Gastroesophageal sphincter (tissue), 4 donors: ENCODE measurements around the gene TPCN1. TPM values are rescaled to one million over a fixed set of nuclear protein-coding genes. Genes with fewer than 3 reads are reported as not detected.

Experiments used
- ATAC-seq: fragments of 150-250 bp; one replicate; pipeline ENCODE4 v1.9.1; 2016; ENCODE audit warnings: mild to moderate bottlenecking, moderate library complexity
- H3K27ac ChIP-seq, 4 donors: fragments of 200-600 bp; sonication (generic) in 3 of 4; 1 replicate in 3 of 4; 2 replicates in 1 of 4; pipeline ENCODE4 v1.5.1; 2016 to 2019
- H3K27me3 ChIP-seq: fragments of 200-600 bp; sonication (generic); one replicate; pipeline ENCODE4 v1.5.1; 2019
- H3K36me3 ChIP-seq, 2 donors: fragments of 200-600 bp; sonication (generic); one replicate each; pipeline ENCODE4 v1.5.1; 2019; ENCODE audit warnings: control low read depth in 1 of 2
- H3K4me1 ChIP-seq, 3 donors: fragments of 200-600 bp; sonication (generic); 1 replicate in 2 of 3; 2 replicates in 1 of 3; pipeline ENCODE4 v1.5.1; 2016 to 2019; ENCODE audit warnings: control low read depth in 2 of 3
- H3K4me3 ChIP-seq, 2 donors: fragments of 200-600 bp; sonication (generic); one replicate each; pipeline ENCODE4 v1.5.1; 2019; ENCODE audit warnings: mild to moderate bottlenecking in 1 of 2, moderate library complexity in 1 of 2
- H3K9me3 ChIP-seq, 3 donors: fragments of 200-600 bp; sonication (generic); one replicate each; pipeline ENCODE4 v1.5.1; 2017 to 2019; ENCODE audit warnings: control low read depth in 2 of 3
- EP300 ChIP-seq: sonication (generic); formaldehyde crosslinking; IDR thresholded peaks from one replicate; pipeline ENCODE4 v1.6.1; 2017; ENCODE audit warnings: antibody characterized with exemption, mild to moderate bottlenecking
- POLR2A ChIP-seq, 2 donors: fragments of 450-650 bp; IDR thresholded peaks; one replicate each; pipeline ENCODE4 v1.6.1; 2017; ENCODE audit warnings: antibody characterized with exemption in 2 of 2, mild to moderate bottlenecking in 2 of 2, moderate library complexity in 1 of 2
- POLR2AphosphoS5 ChIP-seq: sonication (generic); formaldehyde crosslinking; IDR thresholded peaks from one replicate; pipeline ENCODE4 v1.6.1; 2017; ENCODE audit warnings: antibody characterized with exemption
- WGBS, 2 donors: methylation state at CpG; one replicate each; pipeline ENCODE4 v1.1.5; 2018; ENCODE audit warnings: low coverage in 1 of 2; 5-methylcytosine and 5-hydroxymethylcytosine counted together
- total RNA-seq, 4 donors: library from RNA; depleted of rRNA; stranded (reverse); fragments of >200 nt; gene quantifications; one replicate each; pipeline ENCODE4 v1.1.0, GENCODE V29; 2016
- TF ChIP-seq, protein P1 (sequence below), 4 experiments: fragments of 200-600 bp in 2 of 4; fragments of 450-650 bp in 2 of 4; sonication (generic) in 1 of 4; IDR thresholded peaks; one replicate each; pipeline ENCODE4 v1.5.1; 2017 to 2019; ENCODE audit warnings: antibody characterized with exemption in 4 of 4, mild to moderate bottlenecking in 2 of 4, moderate library complexity in 2 of 4

Gene TPCN1
- total RNA-seq, 4 donors from 2014 or later: 24.0 to 47.0 (median 37.3) TPM

DNA sequence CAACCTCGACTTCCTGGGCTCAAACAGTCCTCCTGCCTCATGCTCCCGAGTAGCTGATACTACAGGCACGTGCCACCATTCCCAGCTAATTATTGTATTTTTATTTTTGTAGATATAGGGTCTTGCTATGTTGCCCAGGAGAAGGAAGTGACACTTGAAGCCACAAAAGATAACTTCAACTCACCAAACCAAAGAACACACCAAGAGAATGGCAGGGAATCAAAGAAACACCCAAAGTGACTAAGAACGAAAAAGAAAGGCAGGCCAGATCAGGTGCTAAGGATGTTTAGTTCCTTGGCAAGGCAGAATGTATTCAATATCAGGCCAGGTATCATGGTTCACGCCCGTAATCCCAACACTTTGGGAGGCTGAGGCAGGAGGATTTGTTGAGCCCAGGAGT, 10.1 kb upstream of the TPCN1 start:
- Histone ChIP-seq H3K4me3 (no peak overlapping the region), H3K9me3 (no peaks in the 10 kb centered on the region)
- 88 to 91% methylated on average over 5 to 6 of the region's 6 CpGs for WGBS, 2 donors

DNA sequence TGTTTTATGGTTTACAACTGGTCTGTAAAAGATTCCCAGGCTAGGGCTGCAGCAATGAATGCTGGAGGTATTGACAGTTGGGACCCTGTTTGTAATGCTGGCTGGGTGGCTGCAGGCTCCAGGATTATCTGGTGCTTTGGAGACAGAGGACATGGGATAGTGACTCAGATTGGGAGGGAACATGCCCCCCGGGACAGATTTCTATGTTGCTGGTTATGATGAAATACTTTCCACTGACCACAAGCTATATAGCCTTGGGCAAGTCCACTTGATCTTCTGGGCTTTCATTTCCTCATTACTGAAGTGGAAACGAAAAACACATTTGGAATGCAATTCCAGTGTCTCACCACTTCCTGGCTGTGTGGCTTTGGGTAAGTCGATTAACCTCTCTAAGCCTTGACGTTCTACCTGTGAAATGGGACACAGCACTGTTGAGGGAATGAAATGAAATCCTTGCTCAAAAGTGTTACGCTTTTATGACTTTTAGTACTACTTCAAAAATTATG, 6.3 kb upstream of the TPCN1 start:
- no peaks in the 10 kb centered on the region for H3K4me1 ChIP-seq
- peak; percentile 95 for ATAC-seq
- 57 to 58% methylated on average over 3 to 4 of the region's 5 CpGs for WGBS, 2 donors
- H3K27me3 ChIP-seq: no peaks in the 10 kb centered on the region
- no peaks in the 10 kb centered on the region for H3K9me3 ChIP-seq
- no peaks in the 10 kb centered on the region for H3K36me3 ChIP-seq
- H3K27ac ChIP-seq: peak overlapping the region in 3 of 4 donors; percentile 4 to 39 (median 22)
- TF ChIP-seq POLR2AphosphoS5 (peak; percentile 52), POLR2A (IDR thresholded peaks at IDR 0.05) (no peak)
- TF ChIP-seq, protein P1, sequence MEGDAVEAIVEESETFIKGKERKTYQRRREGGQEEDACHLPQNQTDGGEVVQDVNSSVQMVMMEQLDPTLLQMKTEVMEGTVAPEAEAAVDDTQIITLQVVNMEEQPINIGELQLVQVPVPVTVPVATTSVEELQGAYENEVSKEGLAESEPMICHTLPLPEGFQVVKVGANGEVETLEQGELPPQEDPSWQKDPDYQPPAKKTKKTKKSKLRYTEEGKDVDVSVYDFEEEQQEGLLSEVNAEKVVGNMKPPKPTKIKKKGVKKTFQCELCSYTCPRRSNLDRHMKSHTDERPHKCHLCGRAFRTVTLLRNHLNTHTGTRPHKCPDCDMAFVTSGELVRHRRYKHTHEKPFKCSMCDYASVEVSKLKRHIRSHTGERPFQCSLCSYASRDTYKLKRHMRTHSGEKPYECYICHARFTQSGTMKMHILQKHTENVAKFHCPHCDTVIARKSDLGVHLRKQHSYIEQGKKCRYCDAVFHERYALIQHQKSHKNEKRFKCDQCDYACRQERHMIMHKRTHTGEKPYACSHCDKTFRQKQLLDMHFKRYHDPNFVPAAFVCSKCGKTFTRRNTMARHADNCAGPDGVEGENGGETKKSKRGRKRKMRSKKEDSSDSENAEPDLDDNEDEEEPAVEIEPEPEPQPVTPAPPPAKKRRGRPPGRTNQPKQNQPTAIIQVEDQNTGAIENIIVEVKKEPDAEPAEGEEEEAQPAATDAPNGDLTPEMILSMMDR (IDR thresholded peaks at IDR 0.05): peak in 1 of 4 experiments; percentile 29
- no peak overlapping the region for H3K4me3 ChIP-seq

More for the DNA sequence above, 10.1 kb upstream of the TPCN1 start:
- no peak for ATAC-seq
- TF ChIP-seq, protein P1 (IDR thresholded peaks at IDR 0.05): no peak
- TF ChIP-seq POLR2AphosphoS5 (no peak), EP300 (no peak), POLR2A (IDR thresholded peaks at IDR 0.05) (no peak)
- Histone ChIP-seq H3K36me3 (no peaks in the 10 kb centered on the region), H3K27me3 (no peaks in the 10 kb centered on the region), H3K27ac (no peak overlapping the region), H3K4me1 (no peaks in the 10 kb centered on the region)

DNA sequence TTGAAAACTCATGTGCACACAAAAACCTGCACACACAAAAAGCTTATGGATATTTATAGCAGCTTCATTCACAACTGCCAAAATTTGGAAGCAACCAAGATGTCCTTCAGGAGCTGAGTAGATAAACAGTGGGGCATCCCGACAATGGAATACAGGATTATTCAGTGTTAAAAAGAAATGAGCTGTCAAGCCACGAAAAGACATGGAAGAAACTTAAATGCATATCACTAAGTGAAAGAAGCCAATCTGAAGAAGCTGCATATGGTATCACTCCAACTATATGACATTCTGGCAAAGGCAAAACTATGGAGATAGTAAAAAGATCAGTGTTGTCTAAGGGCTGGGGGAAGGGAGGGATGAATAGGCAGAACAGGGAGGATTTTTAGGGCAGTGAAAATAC, 5.2 kb upstream of the TPCN1 start:
- Histone ChIP-seq H3K36me3 (no peaks in the 10 kb centered on the region), H3K4me1 (peaks cover 0 to 8% (median 0%) of the 10 kb centered on the region in 3 donors), H3K4me3 (no peak overlapping the region), H3K9me3 (no peaks in the 10 kb centered on the region), H3K27ac (no peak overlapping the region), H3K27me3 (no peaks in the 10 kb centered on the region)
- TF ChIP-seq POLR2AphosphoS5: no peak
- TF ChIP-seq EP300: no peak
- TF ChIP-seq, protein P1 (IDR thresholded peaks at IDR 0.05): no peak
- TF ChIP-seq POLR2A (IDR thresholded peaks at IDR 0.05): no peak
- ATAC-seq: no peak
- 34 to 50% methylated on average over 2 of the region's 2 CpGs for WGBS, 2 donors

DNA sequence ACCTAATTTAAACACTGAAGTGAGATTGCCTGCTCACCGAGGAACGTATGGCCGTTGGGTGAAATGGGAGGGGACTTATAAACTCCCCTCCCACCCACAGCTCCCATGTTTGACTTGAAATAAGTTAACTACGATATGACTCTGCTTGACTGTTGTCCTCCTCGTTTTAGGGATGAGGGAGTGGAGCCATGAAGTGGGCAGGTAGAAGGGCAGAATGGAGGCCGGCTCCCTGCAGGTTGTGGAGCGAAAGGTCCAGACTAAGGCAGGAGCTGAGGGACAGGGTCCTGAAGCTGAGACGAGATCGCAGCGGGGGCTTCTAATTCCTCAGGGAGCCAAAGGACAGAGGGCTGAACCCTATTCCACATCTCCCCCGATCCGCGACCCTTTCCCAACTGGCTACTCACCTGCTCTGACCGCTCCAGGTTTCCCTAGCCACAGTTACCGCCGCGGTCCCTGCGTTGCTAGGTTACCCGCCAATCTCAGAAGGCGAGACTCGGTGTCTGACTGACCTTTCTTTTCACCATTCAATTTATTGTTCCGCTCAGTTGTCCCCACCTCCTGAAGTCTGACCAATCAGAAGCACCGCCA, 577 bp upstream of the TPCN1 start:
- TF ChIP-seq POLR2AphosphoS5 (no peak), POLR2A (IDR thresholded peaks at IDR 0.05) (no peak), EP300 (no peak)
- TF ChIP-seq, protein P1 (IDR thresholded peaks at IDR 0.05): no peak
- no peaks in the 10 kb centered on the region for H3K9me3 ChIP-seq
- ATAC-seq: no peak
- H3K4me1 ChIP-seq: peaks cover 5 to 45% (median 14%) of the 10 kb centered on the region in 3 donors
- H3K36me3 ChIP-seq: peaks cover 0 to 2% of the 10 kb centered on the region in 2 donors
- WGBS, 2 donors: 0 to 1% methylated on average over 18 to 19 of the region's 23 CpGs
- H3K27ac ChIP-seq: peak overlapping the region in 3 of 4 donors; percentile 54 to 73 (median 63)
- no peaks in the 10 kb centered on the region for H3K27me3 ChIP-seq
- H3K4me3 ChIP-seq: peak overlapping the region; percentile 50 to 54
